Mesothelial cell of epicardium (in vitro differentiated cells): Measurements from ENCODE around the gene DGKB. TPM values are rescaled to one million over a fixed set of nuclear protein-coding genes. Genes with fewer than 3 reads are reported as not detected.

Source experiments
- DNase-seq, 2 experiments: peaks; one replicate each; pipeline ENCODE4 v3.0.0; 2021; ENCODE audit warnings: low spot score in 2 of 2; ENCODE audit not compliant: unreplicated experiment in 2 of 2
- H3K27ac Mint-ChIP-seq: 2 replicates; pipeline ENCODE4 v1.8.0; 2021; ENCODE audit warnings: mixed read lengths
- H3K27me3 Mint-ChIP-seq: 2 replicates; pipeline ENCODE4 v1.8.0; 2021; ENCODE audit warnings: low read depth, mixed read lengths
- H3K36me3 Mint-ChIP-seq: 2 replicates; pipeline ENCODE4 v1.8.0; 2021; ENCODE audit warnings: mixed read lengths
- H3K4me1 Mint-ChIP-seq: 2 replicates; pipeline ENCODE4 v1.8.0; 2021; ENCODE audit warnings: mixed read lengths
- H3K4me3 Mint-ChIP-seq: 2 replicates; pipeline ENCODE4 v1.8.0; 2021; ENCODE audit warnings: mild to moderate bottlenecking, moderate library complexity, mixed read lengths
- H3K9me3 Mint-ChIP-seq: 2 replicates; pipeline ENCODE4 v1.8.0; 2021; ENCODE audit warnings: mixed read lengths
- CTCF ChIP-seq: fragments of 200-600 bp; sonication (generic); IDR thresholded peaks from one replicate; pipeline ENCODE4 v1.5.0; 2021; ENCODE audit warnings: antibody characterized with exemption; ENCODE audit not compliant: unreplicated experiment
- total RNA-seq: library from RNA; stranded (reverse); gene quantifications from 3 replicates; pipeline ENCODE4 v1.2.1, GENCODE V29; 2021

Gene DGKB
- total RNA-seq, 1 donor from 2014 or later: 3.9 TPM

GRCh38 chr7:14841869-14842268 lies 60.7 kb downstream of the DGKB start:
- Mint-ChIP-seq H3K36me3 (no peaks in the 10 kb centered on the region), H3K27ac (no peak overlapping the region), H3K4me3 (no peak overlapping the region), H3K27me3 (no peaks in the 10 kb centered on the region), H3K9me3 (no peaks in the 10 kb centered on the region), H3K4me1 (peaks cover under 1% of the 10 kb centered on the region)
- no peak for TF ChIP-seq CTCF
- no peak for DNase-seq

- H3K9me3 Mint-ChIP-seq: no peaks in the 10 kb centered on the region
- no peak overlapping the region for H3K27ac Mint-ChIP-seq
- no peak for TF ChIP-seq CTCF
- DNase-seq: no peak
- H3K4me1 Mint-ChIP-seq: peaks cover 4% of the 10 kb centered on the region
- no peaks in the 10 kb centered on the region for H3K27me3 Mint-ChIP-seq
- H3K4me3 Mint-ChIP-seq: no peak overlapping the region
- H3K36me3 Mint-ChIP-seq: no peaks in the 10 kb centered on the region
Observed at GRCh38 chr7:14841086-14841485, 61.5 kb downstream of the DGKB start.

- DNase-seq: no peak
- Mint-ChIP-seq H3K27ac (no peak overlapping the region), H3K4me3 (no peak overlapping the region), H3K27me3 (no peaks in the 10 kb centered on the region), H3K9me3 (no peaks in the 10 kb centered on the region), H3K36me3 (no peaks in the 10 kb centered on the region), H3K4me1 (peaks cover 13% of the 10 kb centered on the region)
- no peak for TF ChIP-seq CTCF
Observed at GRCh38 chr7:14839307-14839706, 63.2 kb downstream of the DGKB start.

GRCh38 chr7:14837216-14837615 lies 65.3 kb downstream of the DGKB start:
- no peak overlapping the region for H3K4me3 Mint-ChIP-seq

GRCh38 chr7:14836571-14837189 lies 65.9 kb downstream of the DGKB start:
- H3K4me3 Mint-ChIP-seq: no peak overlapping the region
- H3K4me1 Mint-ChIP-seq: peaks cover 13% of the 10 kb centered on the region
- H3K9me3 Mint-ChIP-seq: no peaks in the 10 kb centered on the region
- DNase-seq: no peak
- H3K36me3 Mint-ChIP-seq: no peaks in the 10 kb centered on the region
- no peaks in the 10 kb centered on the region for H3K27me3 Mint-ChIP-seq
- no peak overlapping the region for H3K27ac Mint-ChIP-seq
- no peak for TF ChIP-seq CTCF

More at GRCh38 chr7:14837216-14837615, 65.3 kb downstream of the DGKB start:
- H3K27me3 Mint-ChIP-seq: no peaks in the 10 kb centered on the region
- no peak for DNase-seq
- peaks cover 13% of the 10 kb centered on the region for H3K4me1 Mint-ChIP-seq
- no peaks in the 10 kb centered on the region for H3K9me3 Mint-ChIP-seq
- H3K36me3 Mint-ChIP-seq: no peaks in the 10 kb centered on the region
- no peak for TF ChIP-seq CTCF
- no peak overlapping the region for H3K27ac Mint-ChIP-seq

GRCh38 chr7:14836006-14836405 lies 66.5 kb downstream of the DGKB start:
- Mint-ChIP-seq H3K4me3 (no peak overlapping the region), H3K4me1 (peaks cover 13% of the 10 kb centered on the region), H3K27me3 (no peaks in the 10 kb centered on the region), H3K36me3 (no peaks in the 10 kb centered on the region), H3K27ac (no peak overlapping the region), H3K9me3 (no peaks in the 10 kb centered on the region)
- no peak for DNase-seq
- TF ChIP-seq CTCF: no peak
